H9 (cell line): ENCODE data around the gene BACH2. TPM values are rescaled to one million over a fixed set of nuclear protein-coding genes. Genes with fewer than 3 reads are reported as not detected.

Source experiments
- DNase-seq: peaks from one replicate; pipeline ENCODE4 v3.0.0-alpha.2; 2017
- H2AFZ ChIP-seq: one replicate; pipeline ENCODE4 v1.6.1; 2013; ENCODE audit warnings: mild to moderate bottlenecking, low read length, control low read depth, moderate library complexity
- H2AK5ac ChIP-seq: 2 replicates; pipeline ENCODE4 v1.6.1; 2013; ENCODE audit warnings: low read length, control low read depth, mixed read lengths; ENCODE audit not compliant: insufficient read length
- H2BK120ac ChIP-seq: one replicate; pipeline ENCODE4 v1.6.1; 2013; ENCODE audit warnings: low read depth, mild to moderate bottlenecking, low read length, control low read depth, inconsistent platforms; ENCODE audit not compliant: poor library complexity, severe bottlenecking
- H2BK12ac ChIP-seq: 2 replicates; pipeline ENCODE4 v1.6.1; 2013; ENCODE audit warnings: low read length, control low read depth, mixed read lengths, low read depth; ENCODE audit not compliant: insufficient read length
- H2BK15ac ChIP-seq: 2 replicates; pipeline ENCODE4 v1.6.1; 2013; ENCODE audit warnings: low read depth, low read length, control low read depth
- H2BK20ac ChIP-seq: one replicate; pipeline ENCODE4 v1.6.1; 2013; ENCODE audit warnings: low read depth, mild to moderate bottlenecking, low read length, control low read depth, inconsistent platforms; ENCODE audit not compliant: poor library complexity, severe bottlenecking
- H2BK5ac ChIP-seq: 2 replicates; pipeline ENCODE4 v1.6.1; 2013; ENCODE audit warnings: low read length, control low read depth, mixed read lengths; ENCODE audit not compliant: insufficient read length
- H3K14ac ChIP-seq: 2 replicates; pipeline ENCODE4 v1.6.1; 2013; ENCODE audit warnings: low read length, control low read depth; ENCODE audit not compliant: insufficient read depth
- H3K18ac ChIP-seq: 2 replicates; pipeline ENCODE4 v1.6.1; 2013; ENCODE audit warnings: low read depth, mild to moderate bottlenecking, mixed read lengths, low read length, control low read depth; ENCODE audit not compliant: insufficient read length
- H3K23ac ChIP-seq: 2 replicates; pipeline ENCODE4 v1.6.1; 2013; ENCODE audit warnings: low read length, control low read depth, mixed read lengths, low read depth; ENCODE audit not compliant: insufficient read length
- H3K23me2 ChIP-seq: 2 replicates; pipeline ENCODE4 v1.6.1; 2013; ENCODE audit warnings: low read depth, mild to moderate bottlenecking, mixed read lengths, low read length, control low read depth; ENCODE audit not compliant: insufficient read length, poor library complexity, severe bottlenecking
- H3K27ac ChIP-seq: 2 replicates; pipeline ENCODE4 v1.5.1; 2013; ENCODE audit warnings: low read length, control low read depth, mixed read lengths, low read depth; ENCODE audit not compliant: insufficient read length
- H3K27me3 ChIP-seq: 2 replicates; pipeline ENCODE4 v1.6.1; 2013; ENCODE audit warnings: low read length, control low read depth, inconsistent platforms; ENCODE audit not compliant: insufficient read depth
- H3K4ac ChIP-seq: 2 replicates; pipeline ENCODE4 v1.6.1; 2013; ENCODE audit warnings: low read depth, mild to moderate bottlenecking, control low read depth, inconsistent platforms, low read length, moderate library complexity
- H3K4me1 ChIP-seq: 2 replicates; pipeline ENCODE4 v1.6.1; 2013; ENCODE audit warnings: low read length, control low read depth, inconsistent platforms; ENCODE audit not compliant: insufficient read depth
- H3K4me2 ChIP-seq: 2 replicates; pipeline ENCODE4 v1.6.1; 2013; ENCODE audit warnings: low read length, control low read depth, mixed read lengths; ENCODE audit not compliant: insufficient read length, insufficient read depth
- H3K56ac ChIP-seq: 2 replicates; pipeline ENCODE4 v1.6.1; 2013; ENCODE audit warnings: low read depth, mild to moderate bottlenecking, mixed read lengths, low read length, control low read depth; ENCODE audit not compliant: insufficient read length
- H3K79me1 ChIP-seq: 2 replicates; pipeline ENCODE4 v1.6.1; 2013; ENCODE audit warnings: low read depth, mild to moderate bottlenecking, moderate library complexity, low read length, control low read depth, inconsistent platforms; ENCODE audit not compliant: insufficient read depth, poor library complexity, severe bottlenecking
- H3K79me2 ChIP-seq: 2 replicates; pipeline ENCODE4 v1.6.1; 2013; ENCODE audit warnings: low read length, control low read depth, inconsistent platforms; ENCODE audit not compliant: insufficient read depth
- H3K9ac ChIP-seq: 2 replicates; pipeline ENCODE4 v1.6.1; 2013; ENCODE audit warnings: low read length, control low read depth, mixed read lengths; ENCODE audit not compliant: insufficient read length; ENCODE audit errors: extremely low read depth
- H3K9me3 ChIP-seq: one replicate; pipeline ENCODE4 v1.6.1; 2013; ENCODE audit warnings: low read depth, low read length, inconsistent platforms; ENCODE audit not compliant: control insufficient read depth
- H3T11ph ChIP-seq: one replicate; pipeline ENCODE4 v1.6.1; 2013; ENCODE audit warnings: mild to moderate bottlenecking, low read length, control low read depth, inconsistent platforms
- H4K20me1 ChIP-seq: one replicate; pipeline ENCODE4 v1.6.1; 2013; ENCODE audit not compliant: control insufficient read depth, insufficient read length, insufficient read depth
- H4K5ac ChIP-seq: 2 replicates; pipeline ENCODE4 v1.6.1; 2013; ENCODE audit warnings: low read depth, mild to moderate bottlenecking, mixed read lengths, low read length, control low read depth; ENCODE audit not compliant: insufficient read length
- H4K8ac ChIP-seq: replicated peaks from 2 replicates; pipeline ENCODE4 v1.6.1; 2013; ENCODE audit warnings: low read length, control low read depth, mixed read lengths, low read depth; ENCODE audit not compliant: insufficient read length
- H4K91ac ChIP-seq: 2 replicates; pipeline ENCODE4 v1.6.1; 2013; ENCODE audit warnings: low read depth, mild to moderate bottlenecking, moderate library complexity, mixed read lengths, low read length, control low read depth; ENCODE audit not compliant: insufficient read length
- H3K27ac Mint-ChIP-seq, 3 experiments: 2 replicates in 2 of 3; 3 replicates in 1 of 3; pipeline ENCODE4 v1.8.0; 2020 to 2021; ENCODE audit warnings: mixed read lengths in 3 of 3, mild to moderate bottlenecking in 1 of 3, moderate library complexity in 1 of 3
- H3K27me3 Mint-ChIP-seq: 2 replicates; pipeline ENCODE4 v1.8.0; 2021; ENCODE audit warnings: low read depth, mild to moderate bottlenecking, moderate library complexity, mixed read lengths
- H3K36me3 Mint-ChIP-seq, 3 experiments: 2 replicates in 2 of 3; 3 replicates in 1 of 3; pipeline ENCODE4 v1.8.0; 2020 to 2021; ENCODE audit warnings: low read depth in 3 of 3, mixed read lengths in 3 of 3; ENCODE audit not compliant: insufficient read depth in 1 of 3
- H3K4me1 Mint-ChIP-seq, 2 experiments: 2 replicates each; pipeline ENCODE4 v1.8.0; 2020; ENCODE audit warnings: mixed read lengths in 2 of 2
- H3K4me3 Mint-ChIP-seq, 2 experiments: 2 replicates in 1 of 2; 3 replicates in 1 of 2; pipeline ENCODE4 v1.8.0; 2020 to 2021; ENCODE audit warnings: mild to moderate bottlenecking in 2 of 2, mixed read lengths in 2 of 2, moderate library complexity in 1 of 2
- H3K9me3 Mint-ChIP-seq, 2 experiments: 2 replicates in 1 of 2; 3 replicates in 1 of 2; pipeline ENCODE4 v1.8.0; 2020; ENCODE audit warnings: mild to moderate bottlenecking in 2 of 2, mixed read lengths in 2 of 2, moderate library complexity in 1 of 2
- CTCF ChIP-seq: fragments of 200-600 bp; sonication (generic); conservative IDR thresholded peaks from 3 replicates; pipeline ENCODE4 v1.8.0; 2021; ENCODE audit warnings: antibody characterized with exemption, mild to moderate bottlenecking
- WGBS: extraction: QIAGEN DNeasy Blood & Tissue Kit; methylation state at CpG from one replicate; pipeline ENCODE4 v1.1.7; 2013; ENCODE audit warnings: missing lambda C conversion rate, low lambda C conversion rate, mixed read lengths; ENCODE audit not compliant: insufficient read length; ENCODE audit errors: extremely low coverage; 5-methylcytosine and 5-hydroxymethylcytosine counted together
- total RNA-seq: library from RNA; stranded (reverse); gene quantifications from 2 replicates; pipeline ENCODE4 v1.2.1, GENCODE V29; 2021

The BACH2 gene
- total RNA-seq, 1 experiment from 2014 or later, result 2.0 TPM

GRCh38 chr6:90293319-90293953, 3.2 kb downstream of the BACH2 start:
- H2BK20ac ChIP-seq, result no peak overlapping the region
- H3K9me3 ChIP-seq, result no peaks in the 10 kb centered on the region
- H4K20me1 ChIP-seq, result no peaks in the 10 kb centered on the region
- no peak overlapping the region for H2BK5ac ChIP-seq
- Mint-ChIP-seq H3K4me1 (peaks cover 23 to 30% of the 10 kb centered on the region in 2 experiments), H3K4me3 (no peak overlapping the region; a peak in 1 of 5 replicates), H3K9me3 (no peaks in the 10 kb centered on the region; a peak in 1 of 5 replicates), H3K36me3 (peaks cover 0 to 3% (median 0%) of the 10 kb centered on the region in 3 experiments; a peak in 1 of 7 replicates), H3K27me3 (peaks cover 52% of the 10 kb centered on the region), H3K27ac (no peak overlapping the region)
- no peak overlapping the region for H3K4me2 ChIP-seq
- H3K18ac ChIP-seq, result no peak overlapping the region
- H3K4ac ChIP-seq, result no peak overlapping the region
- H3K27me3 ChIP-seq, result peaks cover 18% of the 10 kb centered on the region; the same call in 1 of the 2 replicates
- DNase-seq, result no peak
- no peak overlapping the region for H2BK15ac ChIP-seq
- no peak overlapping the region for H2AK5ac ChIP-seq
- H3K14ac ChIP-seq, result no peak overlapping the region
- no CpG with 5 or more reads among the region's 3 CpGs for WGBS
- no peak overlapping the region for H3T11ph ChIP-seq
- H4K8ac ChIP-seq, result no peak overlapping the region
- no peaks in the 10 kb centered on the region for H3K79me2 ChIP-seq
- no peak overlapping the region for H4K91ac ChIP-seq
- TF ChIP-seq CTCF, result no peak
- H3K27ac ChIP-seq, result no peak overlapping the region
- H2BK120ac ChIP-seq, result no peak overlapping the region
- no peaks in the 10 kb centered on the region for H3K79me1 ChIP-seq
- H3K23me2 ChIP-seq, result peaks cover 20% of the 10 kb centered on the region
- no peak overlapping the region for H2BK12ac ChIP-seq
- H3K9ac ChIP-seq, result no peak overlapping the region
- H3K56ac ChIP-seq, result no peak overlapping the region
- no peak overlapping the region for H3K23ac ChIP-seq
- no peaks in the 10 kb centered on the region; the same call in 1 of the 2 replicates for H3K4me1 ChIP-seq
- H2AFZ ChIP-seq, result no peak overlapping the region
- H4K5ac ChIP-seq, result no peak overlapping the region
